ENCODE measurements around the gene NKD2. TPM values are rescaled to one million over a fixed set of nuclear protein-coding genes. Genes with fewer than 3 reads are reported as not detected.

The NKD2 gene
- total and polyA plus RNA-seq, 9 of the 15 experiments (the other 6 are each of a cell fraction or from before 2014, with no cell fraction given): 0.09 to 0.64 (median 0.27) TPM; not detected in 5

GRCh38 chr5:1079961-1080360, 71.4 kb downstream of the NKD2 start (continued):
- TF ChIP-seq ZHX1 (conservative IDR thresholded peaks at IDR 0.05; ENCODE audit: low read length) (no peak), MEIS2 (IDR thresholded peaks at IDR 0.05; ENCODE audit: partially characterized antibody) (no peak), TAF15 (IDR thresholded peaks at IDR 0.05; ENCODE audit: low read depth, low read length) (no peak), ZNF24 (IDR thresholded peaks at IDR 0.05) (no peak)

DNA sequence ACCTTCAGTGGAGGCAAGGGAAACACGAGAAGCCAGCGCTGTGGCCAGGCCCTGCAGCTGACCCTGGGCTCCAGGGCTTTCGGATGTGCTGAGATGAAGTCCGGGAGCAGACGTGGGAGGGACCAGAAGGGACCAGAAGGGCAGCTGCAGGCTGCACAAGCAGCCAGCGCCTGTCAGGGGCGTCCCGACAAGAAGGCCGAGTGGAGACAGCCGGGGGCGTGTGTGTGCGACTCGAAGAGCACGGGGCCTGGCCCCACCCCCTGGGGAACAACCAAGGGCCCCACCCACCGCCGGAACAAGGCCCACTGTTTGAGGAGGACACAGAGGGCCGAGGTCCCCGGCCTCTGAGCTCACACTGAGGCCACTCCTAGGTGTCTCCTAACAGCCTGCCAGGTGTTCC, 71.8 kb downstream of the NKD2 start:
- Histone ChIP-seq H3K4me2 (ENCODE audit: insufficient read depth, low read length) (no peak overlapping the region), H3K27me3 (ENCODE audit: control insufficient read depth in 2 of 2, insufficient read depth in 2 of 2, low read length in 2 of 2) (peaks cover 3 to 65% of the 10 kb centered on the region in 2 experiments; a peak in 3 of 5 replicates), H3K27ac (ENCODE audit: extremely low read depth, low read depth, low read length) (no peak overlapping the region), H3K9ac (ENCODE audit: insufficient read depth in 1 of 2, low read depth in 2 of 2, low read length in 2 of 2) (peak overlapping the region in 1 of 2 experiments; percentile 68; a peak in 1 of 4 replicates), H3K4me3 (no peak overlapping the region), H2AFZ (ENCODE audit: low read depth, low read length) (no peak overlapping the region), H4K20me1 (replicated peaks; ENCODE audit: control insufficient read depth, insufficient read depth, low read length) (0 out of 2 replicates have a peak, but pooled peaks cover 6% of the 10 kb centered on the region), H3K36me3 (ENCODE audit: control insufficient read depth, insufficient read depth, low read length) (no peaks in the 10 kb centered on the region), H3K9me3 (replicated peaks; ENCODE audit: control insufficient read depth, insufficient read depth, low read depth, low read length) (no peaks in the 10 kb centered on the region), H3K9me1 (ENCODE audit: control insufficient read depth, insufficient read depth, low read length) (no peaks in the 10 kb centered on the region), H3K4me1 (replicated peaks in 1 of 2; ENCODE audit: control insufficient read depth in 2 of 2, insufficient read depth in 2 of 2, low read length in 2 of 2) (peaks cover 0 to 59% of the 10 kb centered on the region in 2 experiments; a peak in 2 of 5 replicates), H3K79me2 (ENCODE audit: control insufficient read depth, insufficient read depth, low read length) (no peaks in the 10 kb centered on the region)
- peak; percentile 57 for ATAC-seq
- in situ Hi-C loops (cut with MboI) (no loop called here), intact Hi-C loops (cut with micrococcal nuclease) (no loop called here)
- FAIRE-seq: no peak
- ChIA-PET CTCF (ENCODE audit: low intra/inter-chr PET ratio) (no interaction called here), POLR2A (interaction anchor here (1.0 kb wide), 1 partner anchor 9 kb away, joined by 3 read pairs; no protein-coding TSS in a partner anchor)
- BruUV-seq (replicated peaks): no TSS peak
- peak in 2 of 4 experiments; percentile 61 to 68 for DNase-seq (ENCODE audit: extremely low read depth in 1 of 4, low spot score in 3 of 4)
- 5% methylated on average over 18 of the region's 18 CpGs for WGBS (ENCODE audit: insufficient coverage, low coverage, missing lambda C conversion rate)
- TF ChIP-seq RERE (CRISPR knock-in tag; IDR thresholded peaks at IDR 0.05; ENCODE audit: borderline replicate concordance) (no peak), ZNF449 (CRISPR knock-in tag; IDR thresholded peaks at IDR 0.05) (no peak), MCM5 (IDR thresholded peaks at IDR 0.05; ENCODE audit: low read depth) (no peak)
- TF ChIP-seq, protein P1, sequence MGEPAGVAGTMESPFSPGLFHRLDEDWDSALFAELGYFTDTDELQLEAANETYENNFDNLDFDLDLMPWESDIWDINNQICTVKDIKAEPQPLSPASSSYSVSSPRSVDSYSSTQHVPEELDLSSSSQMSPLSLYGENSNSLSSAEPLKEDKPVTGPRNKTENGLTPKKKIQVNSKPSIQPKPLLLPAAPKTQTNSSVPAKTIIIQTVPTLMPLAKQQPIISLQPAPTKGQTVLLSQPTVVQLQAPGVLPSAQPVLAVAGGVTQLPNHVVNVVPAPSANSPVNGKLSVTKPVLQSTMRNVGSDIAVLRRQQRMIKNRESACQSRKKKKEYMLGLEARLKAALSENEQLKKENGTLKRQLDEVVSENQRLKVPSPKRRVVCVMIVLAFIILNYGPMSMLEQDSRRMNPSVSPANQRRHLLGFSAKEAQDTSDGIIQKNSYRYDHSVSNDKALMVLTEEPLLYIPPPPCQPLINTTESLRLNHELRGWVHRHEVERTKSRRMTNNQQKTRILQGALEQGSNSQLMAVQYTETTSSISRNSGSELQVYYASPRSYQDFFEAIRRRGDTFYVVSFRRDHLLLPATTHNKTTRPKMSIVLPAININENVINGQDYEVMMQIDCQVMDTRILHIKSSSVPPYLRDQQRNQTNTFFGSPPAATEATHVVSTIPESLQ (CRISPR knock-in tag; IDR thresholded peaks at IDR 0.05): no peak

Data from K562 (cell line).